Right lobe of liver (tissue), 6 donors: ENCODE measurements around the gene CADM2. TPM values are rescaled to one million over a fixed set of nuclear protein-coding genes. Genes with fewer than 3 reads are reported as not detected.

ENCODE experiments used
- ATAC-seq, 4 donors: fragments of 200-7000 bp; cut with Tn5 transposase; one replicate each; pipeline ENCODE4 v1.9.1; 2020; ENCODE audit warnings: mild to moderate bottlenecking in 4 of 4, moderate library complexity in 4 of 4
- DNase-seq, 3 donors: peaks; one replicate each; pipeline ENCODE4 v3.0.0-alpha.2; 2020
- H3K27ac ChIP-seq, 3 donors: fragments of 200-600 bp; one replicate each; pipeline ENCODE4 v1.8.0; 2022
- H3K27me3 ChIP-seq, 2 donors: fragments of 200-600 bp; one replicate each; pipeline ENCODE4 v1.8.0; 2022
- H3K36me3 ChIP-seq, 4 donors: fragments of 200-600 bp; sonication (generic) in 1 of 4; one replicate each; pipeline versions ENCODE4 v1.5.1 to v1.8.0; 2017 to 2022; ENCODE audit warnings: control low read depth in 1 of 4
- H3K4me1 ChIP-seq, 4 donors: fragments of 200-600 bp; sonication (generic) in 1 of 4; one replicate each; pipeline versions ENCODE4 v1.5.1 to v1.8.0; 2017 to 2022; ENCODE audit warnings: control low read depth in 1 of 4
- H3K4me3 ChIP-seq, 3 donors: fragments of 200-600 bp; one replicate each; pipeline ENCODE4 v1.8.0; 2022
- H3K9me3 ChIP-seq, 4 donors: fragments of 200-600 bp; sonication (generic) in 1 of 4; one replicate each; pipeline versions ENCODE4 v1.5.1 to v1.8.0; 2017 to 2022; ENCODE audit warnings: control low read depth in 1 of 4
- CTCF ChIP-seq, 4 donors: fragments of 200-600 bp in 3 of 4; fragments of 450-650 bp in 1 of 4; IDR thresholded peaks; one replicate each; pipeline versions ENCODE4 v1.5.1 to v1.8.0; 2016 to 2022; ENCODE audit warnings: antibody characterized with exemption in 4 of 4, mild to moderate bottlenecking in 2 of 4
- POLR2A ChIP-seq: fragments of 450-650 bp; IDR thresholded peaks from one replicate; pipeline ENCODE4 v1.6.1; 2017; ENCODE audit warnings: antibody characterized with exemption, mild to moderate bottlenecking
- WGBS: methylation state at CpG from one replicate; pipeline ENCODE4 v1.1.6; 2018; ENCODE audit warnings: low coverage, low lambda C conversion rate; ENCODE audit not compliant: insufficient coverage; ENCODE audit errors: missing lambda C conversion rate; 5-methylcytosine and 5-hydroxymethylcytosine counted together
- intact Hi-C, 2 donors: fragments of 100-400 bp; cut with DNase I; formaldehyde crosslinking; loops; one replicate each; pipeline versions ENCODE4 v1.11.2 to v1.14.1; 2022
- total RNA-seq, 6 experiments: library from RNA; depleted of rRNA in 2 of 6; stranded (reverse); fragments of >200 nt in 2 of 6; fragmentation: NEBNext Ultra II Directional in 3 of 6; extraction: Animal tissue kit (Norgen Biotek cat#: 25700) in 3 of 6; gene quantifications; one replicate each; pipeline versions ENCODE4 v1.1.0 to v1.2.4, GENCODE V29; 2016 to 2023
- donor health status: DM: no; HTN: yes; CAD: no.
- donor health status: DM: no; HTN: no; CAD: no.
- donor health status: DM: no; HTN: no; CAD: no.
- donor health status: DM: no; HTN: yes; CAD: no.
- donor health status: DM: no; HTN: yes; CAD: no.

CADM2 gene
- total RNA-seq, 6 experiments from 2014 or later: under 0.01 to 1.7 (median 0.15) TPM

GRCh38 chr3:85710490-85710889 lies 751.7 kb downstream of the CADM2 start:
- no peak overlapping the region for H3K27ac ChIP-seq
- TF ChIP-seq POLR2A (no peak), CTCF (IDR thresholded peaks at IDR 0.05) (no peak)
- ATAC-seq (no peak), DNase-seq (no peak)
- no peaks in the 10 kb centered on the region for H3K4me1 ChIP-seq
- intact Hi-C loops: no loop called here
- H3K4me3 ChIP-seq: no peak overlapping the region
- no peaks in the 10 kb centered on the region for H3K36me3 ChIP-seq
- WGBS: 69% methylated on average over 2 of the region's 2 CpGs
- no peaks in the 10 kb centered on the region for H3K9me3 ChIP-seq
- no peaks in the 10 kb centered on the region for H3K27me3 ChIP-seq

- intact Hi-C loops: no loop called here
- no peaks in the 10 kb centered on the region for H3K27me3 ChIP-seq
- WGBS: 45% methylated on average over 4 of the region's 10 CpGs
- no peaks in the 10 kb centered on the region for H3K36me3 ChIP-seq
- TF ChIP-seq POLR2A: no peak
- no peak for TF ChIP-seq CTCF (IDR thresholded peaks at IDR 0.05)
- no peaks in the 10 kb centered on the region for H3K4me1 ChIP-seq
- no peak overlapping the region for H3K4me3 ChIP-seq
- H3K27ac ChIP-seq: no peak overlapping the region
- H3K9me3 ChIP-seq: no peaks in the 10 kb centered on the region
- DNase-seq: no peak
- no peak for ATAC-seq
Measured at GRCh38 chr3:85721409-85722145, 762.8 kb downstream of the CADM2 start.

GRCh38 chr3:85725809-85726208 lies 767.0 kb downstream of the CADM2 start:
- no peaks in the 10 kb centered on the region for H3K36me3 ChIP-seq
- H3K27ac ChIP-seq: no peak overlapping the region
- DNase-seq: no peak
- H3K4me3 ChIP-seq: no peak overlapping the region
- H3K9me3 ChIP-seq: no peaks in the 10 kb centered on the region
- TF ChIP-seq POLR2A (no peak), CTCF (IDR thresholded peaks at IDR 0.05) (no peak)
- ATAC-seq: no peak
- H3K4me1 ChIP-seq: no peaks in the 10 kb centered on the region
- H3K27me3 ChIP-seq: no peaks in the 10 kb centered on the region
- intact Hi-C loops: no loop called here

- Histone ChIP-seq H3K4me3 (no peak overlapping the region), H3K36me3 (no peaks in the 10 kb centered on the region), H3K27me3 (no peaks in the 10 kb centered on the region), H3K27ac (no peak overlapping the region), H3K4me1 (no peaks in the 10 kb centered on the region), H3K9me3 (no peaks in the 10 kb centered on the region)
- TF ChIP-seq CTCF (IDR thresholded peaks at IDR 0.05) (no peak), POLR2A (no peak)
- WGBS: 44% methylated on average over 2 of the region's 2 CpGs
- no peak for ATAC-seq
- no peak for DNase-seq
- intact Hi-C loops: no loop called here
Measured at GRCh38 chr3:85726241-85726640, 767.5 kb downstream of the CADM2 start.

GRCh38 chr3:85737846-85738245 lies 779.1 kb downstream of the CADM2 start:
- Histone ChIP-seq H3K27me3 (no peaks in the 10 kb centered on the region), H3K4me1 (no peaks in the 10 kb centered on the region), H3K4me3 (no peak overlapping the region), H3K36me3 (no peaks in the 10 kb centered on the region), H3K9me3 (no peaks in the 10 kb centered on the region), H3K27ac (no peak overlapping the region)
- ATAC-seq (no peak), DNase-seq (no peak)
- intact Hi-C loops: no loop called here
- TF ChIP-seq CTCF (IDR thresholded peaks at IDR 0.05) (no peak), POLR2A (no peak)
- 14% methylated on average over 3 of the region's 3 CpGs for WGBS
